BJ (cell line): ENCODE measurements around the gene HIP1. TPM values are rescaled to one million over a fixed set of nuclear protein-coding genes. Genes with fewer than 3 reads are reported as not detected.

Experiments used
- CTCF ChIA-PET: fragments of 350-600 bp; formaldehyde crosslinking; extraction: SDS; loops from one replicate; lab custom pipeline; 2021; ENCODE audit warnings: antibody characterized with exemption, inconsistent platforms; lab: Yijun Ruan, JAX
- POLR2A ChIA-PET: fragments of 300-600 bp; sonication (Branson Sonifier 250); formaldehyde crosslinking; extraction: SDS; loops from one replicate; lab custom pipeline; 2021; ENCODE audit warnings: antibody characterized with exemption; lab: Charles Lee
- DNase-seq: peaks from one replicate; pipeline ENCODE4 v3.0.0-alpha.2; 2011; ENCODE audit warnings: low read depth
- H3K27me3 ChIP-seq: 2 replicates; pipeline ENCODE4 v1.6.0; 2011; ENCODE audit warnings: low read length; ENCODE audit not compliant: control insufficient read depth, insufficient read depth
- H3K36me3 ChIP-seq: 2 replicates; pipeline ENCODE4 v1.5.1; 2011; ENCODE audit warnings: low read length; ENCODE audit not compliant: control insufficient read depth, insufficient read depth
- H3K4me3 ChIP-seq: 2 replicates; pipeline ENCODE4 v1.5.1; 2011; ENCODE audit warnings: low read depth, mild to moderate bottlenecking, control low read depth, low read length
- CTCF ChIP-seq: IDR thresholded peaks from 2 replicates; pipeline ENCODE4 v1.5.1; 2011; ENCODE audit warnings: low read depth, mild to moderate bottlenecking, control low read depth, inconsistent platforms, low read length, moderate library complexity; ENCODE audit not compliant: insufficient read depth
- polyA plus RNA-seq: library from polyadenylated mRNA; depleted of rRNA; stranded (reverse); fragments of >200 nt; gene quantifications from 2 replicates; pipeline ENCODE4 v1.2.3, GENCODE V29; 2011

HIP1 gene
- polyA plus RNA-seq, 1 experiment: 7.5 TPM

GRCh38 chr7:75667938-75668337 lies 70.8 kb downstream of the HIP1 start:
- no peak overlapping the region for H3K4me3 ChIP-seq
- CTCF ChIA-PET: no interaction called here
- no peak for TF ChIP-seq CTCF
- no peak for DNase-seq
- POLR2A ChIA-PET: no interaction called here
- H3K27me3 ChIP-seq: no peaks in the 10 kb centered on the region
- no peaks in the 10 kb centered on the region for H3K36me3 ChIP-seq

- CTCF ChIA-PET: interaction anchor here (0.6 to 2.3 kb wide), 2 partner anchors 35 to 99 kb away, joined by 3 to 5 read pairs; no protein-coding TSS in a partner anchor
- POLR2A ChIA-PET: no interaction called here
- no peak for TF ChIP-seq CTCF
Measured at GRCh38 chr7:75663302-75663907, 75.3 kb downstream of the HIP1 start.

GRCh38 chr7:75662579-75663301 lies 76.0 kb downstream of the HIP1 start:
- CTCF ChIA-PET: interaction anchor here (0.6 to 2.3 kb wide), 2 partner anchors 35 to 100 kb away, joined by 3 to 5 read pairs; no protein-coding TSS in a partner anchor
- Histone ChIP-seq H3K36me3 (no peaks in the 10 kb centered on the region), H3K27me3 (no peaks in the 10 kb centered on the region), H3K4me3 (no peak overlapping the region)
- no peak for DNase-seq
- no peak for TF ChIP-seq CTCF
- POLR2A ChIA-PET: no interaction called here

More at GRCh38 chr7:75663302-75663907, 75.3 kb downstream of the HIP1 start:
- no peaks in the 10 kb centered on the region for H3K36me3 ChIP-seq
- no peaks in the 10 kb centered on the region for H3K27me3 ChIP-seq
- no peak overlapping the region for H3K4me3 ChIP-seq
- DNase-seq: no peak

- CTCF ChIA-PET: no interaction called here
- no peak for DNase-seq
- Histone ChIP-seq H3K27me3 (no peaks in the 10 kb centered on the region), H3K4me3 (no peak overlapping the region), H3K36me3 (no peaks in the 10 kb centered on the region)
- POLR2A ChIA-PET: no interaction called here
- no peak for TF ChIP-seq CTCF
Measured at GRCh38 chr7:75660566-75661215, 78.0 kb downstream of the HIP1 start.

GRCh38 chr7:75658802-75659201 lies 79.9 kb downstream of the HIP1 start:
- Histone ChIP-seq H3K27me3 (no peaks in the 10 kb centered on the region), H3K4me3 (no peak overlapping the region), H3K36me3 (no peaks in the 10 kb centered on the region)
- ChIA-PET CTCF (interaction anchor here (1.8 kb wide), 1 partner anchor 11 kb away, joined by 5 read pairs; no protein-coding TSS in a partner anchor), POLR2A (no interaction called here)
- no peak for TF ChIP-seq CTCF
- no peak for DNase-seq
